Heart left ventricle (tissue), 16 donors: ENCODE measurements around the gene CYBRD1. TPM values are rescaled to one million over a fixed set of nuclear protein-coding genes. Genes with fewer than 3 reads are reported as not detected.
"Not testable (repeated sequence)": the region's sequence is repeated elsewhere in the genome, so short reads cannot be mapped to it uniquely, and the experiment has no call there.

Experiments used
- ATAC-seq, 4 donors: fragments of 200-7000 bp; cut with Tn5 transposase; one replicate each; pipeline ENCODE4 v1.9.1; 2020 to 2022; ENCODE audit warnings: moderate library complexity in 4 of 4, mild to moderate bottlenecking in 3 of 4, moderate number of reproducible peaks in 1 of 4
- DNase-seq, 5 donors: peaks; one replicate each; pipeline ENCODE4 v3.0.0-alpha.2; 2020
- H3K27ac ChIP-seq, 12 donors: fragments of 200-600 bp; sonication (generic) in 4 of 12; one replicate each; pipeline versions ENCODE4 v1.5.0 to v1.8.0; 2016 to 2022; ENCODE audit warnings: mild to moderate bottlenecking in 2 of 12
- H3K27me3 ChIP-seq, 9 donors: fragments of 200-600 bp; sonication (generic) in 2 of 9; one replicate each; pipeline versions ENCODE4 v1.5.1 to v1.8.0; 2016 to 2022; ENCODE audit warnings: mild to moderate bottlenecking in 3 of 9
- H3K36me3 ChIP-seq, 9 donors: fragments of 200-600 bp; sonication (generic) in 2 of 9; one replicate each; pipeline versions ENCODE4 v1.5.0 to v1.8.0; 2018 to 2022; ENCODE audit warnings: mild to moderate bottlenecking in 2 of 9
- H3K4me1 ChIP-seq, 12 donors: fragments of 200-600 bp; sonication (generic) in 4 of 12; one replicate each; pipeline versions ENCODE4 v1.5.0 to v1.8.0; 2016 to 2022; ENCODE audit warnings: mild to moderate bottlenecking in 3 of 12
- H3K4me3 ChIP-seq, 12 donors: fragments of 200-600 bp; sonication (generic) in 4 of 12; one replicate each; pipeline versions ENCODE4 v1.5.0 to v1.8.0; 2017 to 2022; ENCODE audit warnings: mild to moderate bottlenecking in 9 of 12, moderate library complexity in 4 of 12
- H3K9me3 ChIP-seq, 12 donors: fragments of 200-600 bp; sonication (generic) in 4 of 12; one replicate each; pipeline versions ENCODE4 v1.5.0 to v1.8.0; 2016 to 2022; ENCODE audit warnings: mild to moderate bottlenecking in 1 of 12
- CTCF ChIP-seq, 12 donors: fragments of 200-600 bp; sonication (generic) in 4 of 12; IDR thresholded peaks; one replicate each; pipeline versions ENCODE4 v1.5.0 to v1.8.0; 2018 to 2022; ENCODE audit warnings: antibody characterized with exemption in 12 of 12, mild to moderate bottlenecking in 5 of 12
- POLR2A ChIP-seq, 2 donors: fragments of 450-650 bp; IDR thresholded peaks; one replicate each; pipeline ENCODE4 v1.6.1; 2017; ENCODE audit warnings: antibody characterized with exemption in 2 of 2, mild to moderate bottlenecking in 2 of 2, moderate library complexity in 2 of 2
- WGBS, 4 donors: extraction: QIAGEN DNeasy Blood & Tissue Kit in 2 of 4; methylation state at CpG; one replicate each; pipeline versions ENCODE4 v1.1.5 to v1.1.7; 2013 to 2018; 5-methylcytosine and 5-hydroxymethylcytosine counted together
- intact Hi-C, 10 donors: fragments of 100-400 bp; cut with DNase I; formaldehyde crosslinking; loops; one replicate each; pipeline versions ENCODE4 v1.11.1 to v1.14.2; 2022
- polyA plus RNA-seq, 2 donors: library from polyadenylated mRNA; stranded (reverse); fragments of 200-250 nt; gene quantifications; one replicate each; pipeline ENCODE4 v1.2.3, GENCODE V29; 2013
- total RNA-seq, 9 donors: library from RNA; depleted of rRNA in 2 of 9; stranded (reverse); fragments of >200 nt in 2 of 9; fragmentation: NEBNext Ultra II Directional in 3 of 9; extraction: Animal tissue kit (Norgen Biotek cat#: 25700) in 3 of 9; gene quantifications; one replicate each; pipeline versions ENCODE4 v1.1.0 to v1.2.4, GENCODE V29; 2016 to 2023
- donor health status: ischemic (EF 13 %, LVEDD 7.1; RV severe dilation, severe dysfunction).
- donor health status: healthy with polysubstance abuse.
- donor health status: DM: no; HTN: yes; CAD: no.
- donor health status: DM: no; HTN: no; CAD: no.
- donor health status: ischemic (EF 25% LVEDD 6.9; RV normal size, moderate dysfunction).
- donor health status: ischemic (EF 25% LVEDD 5.7; RV mildly dilated, moderate dysfunction).
- donor health status: healthy.
- donor health status: DM: yes; HTN: yes; CAD: no.
- donor health status: ischemic (EF 35%, LVEDD 5.7; RV mildly dilated, moderate dysfunction).
- donor health status: nonischemic (EF 11% LVEDD 7.7; RV severe dilation, severe dysfunction).
- donor health status: DM: yes; HTN: yes; CAD: no.
- donor health status: PGD.
- donor health status: ischemic (EF 29% LVEDD 5.4; RV normal size, mild dysfunction).
- donor health status: nonischemic (EF 23%, LVEDD 6.1; RV moderate dilation, normal function).

Gene CYBRD1
- total and polyA plus RNA-seq, 11 donors = 19.3 to 138 (median 47.9) TPM

GRCh38 chr2:171531291-171531690 lies 9.0 kb downstream of the CYBRD1 start:
- 55 to 63% (median 59%) methylated on average over 7 of the region's 7 CpGs for WGBS, 4 donors
- no peaks in the 10 kb centered on the region for H3K27me3 ChIP-seq
- DNase-seq (peak in 1 of 5 donors; percentile 39), ATAC-seq (peak in 3 of 4 donors; percentile 45 to 87 (median 65))
- intact Hi-C loops = no loop called here
- H3K4me1 ChIP-seq = peaks cover 0 to 34% (median 11%) of the 10 kb centered on the region in 12 donors
- peaks cover 0 to 8% (median 0%) of the 10 kb centered on the region in 9 donors for H3K36me3 ChIP-seq
- peak overlapping the region in 1 of 12 donors; percentile 8 for H3K4me3 ChIP-seq
- H3K9me3 ChIP-seq = peaks cover 0 to 4% (median 0%) of the 10 kb centered on the region in 12 donors
- peak overlapping the region in 7 of 12 donors; percentile 11 to 35 (median 22) for H3K27ac ChIP-seq
- no peak for TF ChIP-seq POLR2A (IDR thresholded peaks at IDR 0.05)
- TF ChIP-seq CTCF (IDR thresholded peaks at IDR 0.05) = no peak

DNA sequence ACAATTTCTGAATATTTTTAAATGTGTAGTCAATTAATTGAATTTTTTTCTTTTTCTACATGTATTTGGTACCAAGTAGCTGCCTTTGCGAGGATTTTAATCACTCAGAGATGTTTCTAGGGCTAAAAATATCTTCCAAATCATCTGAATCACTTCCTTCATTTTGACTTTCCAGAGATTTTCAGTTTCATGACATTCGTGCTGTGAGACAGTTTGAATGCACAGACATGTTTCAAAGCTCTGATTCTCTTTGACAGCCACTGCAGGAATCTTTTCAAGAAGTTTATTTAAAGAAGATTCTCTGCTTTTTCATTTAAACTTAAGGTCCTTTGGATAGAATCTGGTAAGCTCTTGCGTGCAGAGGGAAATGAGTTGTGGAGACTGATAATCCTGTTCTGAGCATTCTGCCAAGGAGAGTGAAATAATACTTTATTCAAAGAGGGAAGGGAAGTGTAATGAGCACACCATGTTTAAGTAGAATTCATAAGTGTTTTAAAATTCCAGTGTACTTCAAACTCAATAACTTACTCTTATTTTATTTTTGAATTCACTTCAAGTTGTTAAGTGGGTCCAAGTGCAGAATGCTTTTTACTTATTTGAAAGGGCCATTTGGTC lies 9.7 kb downstream of the CYBRD1 start:
- Histone ChIP-seq H3K27me3 (no peaks in the 10 kb centered on the region), H3K4me3 (no peak overlapping the region), H3K4me1 (peaks cover 0 to 30% (median 11%) of the 10 kb centered on the region in 12 donors), H3K36me3 (peaks cover 0 to 8% (median 0%) of the 10 kb centered on the region in 9 donors), H3K9me3 (peaks cover 0 to 4% (median 0%) of the 10 kb centered on the region in 12 donors), H3K27ac (peak overlapping the region in 6 of 12 donors; percentile 11 to 35 (median 18))
- TF ChIP-seq POLR2A (IDR thresholded peaks at IDR 0.05) = no peak
- TF ChIP-seq CTCF (IDR thresholded peaks at IDR 0.05) = no peak
- no peak for DNase-seq
- 47 to 59% (median 52%) methylated on average over 3 of the region's 3 CpGs for WGBS, 4 donors
- ATAC-seq = no peak
- intact Hi-C loops = no loop called here

DNA sequence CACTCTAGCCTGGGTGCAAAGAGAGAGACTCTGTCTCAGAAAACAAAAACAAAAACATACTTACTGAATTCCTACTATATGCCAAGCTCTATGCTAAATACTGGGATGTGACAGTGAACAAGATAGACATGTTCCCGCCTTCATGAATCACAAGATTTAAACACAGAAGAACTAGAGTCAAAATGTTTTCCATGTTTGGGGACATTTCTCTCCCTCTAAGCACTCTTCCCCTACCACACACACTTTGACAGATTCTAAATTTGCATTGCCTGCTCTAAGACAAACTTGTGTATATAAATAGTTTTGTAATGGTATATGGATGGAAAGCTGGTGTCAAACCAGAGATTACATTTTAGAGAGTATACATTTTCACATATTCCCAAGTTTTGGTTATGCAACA lies 11.1 kb downstream of the CYBRD1 start:
- H3K9me3 ChIP-seq = peaks cover 0 to 4% (median 0%) of the 10 kb centered on the region in 12 donors
- no peak overlapping the region for H3K4me3 ChIP-seq
- no peak overlapping the region for H3K27ac ChIP-seq
- intact Hi-C loops = no loop called here
- H3K27me3 ChIP-seq = no peaks in the 10 kb centered on the region
- DNase-seq (no peak), ATAC-seq (no peak)
- peaks cover 0 to 34% (median 11%) of the 10 kb centered on the region in 12 donors for H3K4me1 ChIP-seq
- 91 to 100% (median 100%) methylated on average over 1 of the region's 1 CpG for WGBS, 4 donors
- TF ChIP-seq POLR2A (IDR thresholded peaks at IDR 0.05) = no peak
- TF ChIP-seq CTCF (IDR thresholded peaks at IDR 0.05) = no peak
- peaks cover 0 to 8% (median 0%) of the 10 kb centered on the region in 9 donors for H3K36me3 ChIP-seq

- H3K27ac ChIP-seq, intact Hi-C loops, H3K9me3 ChIP-seq, H3K27me3 ChIP-seq, H3K4me3 ChIP-seq, ATAC-seq, H3K36me3 ChIP-seq, DNase-seq: not testable (repeated sequence)
- 92 to 97% (median 95%) methylated on average over 4 of the region's 4 CpGs for WGBS, 4 donors
- peaks cover 0 to 28% (median 11%) of the 10 kb centered on the region in 12 donors for H3K4me1 ChIP-seq
Measured at GRCh38 chr2:171535528-171535927, 13.3 kb downstream of the CYBRD1 start.
